Keratinocyte (primary cell): ENCODE data around the gene SKIC3. TPM values are rescaled to one million over a fixed set of nuclear protein-coding genes. Genes with fewer than 3 reads are reported as not detected.

Experiments
- DNase-seq: peaks from one replicate; pipeline ENCODE4 v3.0.0-alpha.2; 2011; ENCODE audit warnings: low read depth, missing footprints, low spot score
- FAIRE-seq: peaks from 2 replicates; lab custom pipeline; 2011; peaks lifted over from hg19 to GRCh38; lab: Jason Lieb, UNC
- H2AFZ ChIP-seq: 2 replicates; pipeline ENCODE4 v1.6.0; 2012; ENCODE audit warnings: low read length, control low read depth, inconsistent platforms; ENCODE audit not compliant: control insufficient read depth
- H3K27ac ChIP-seq: 2 replicates; pipeline ENCODE4 v1.5.1; 2011; ENCODE audit warnings: low read length; ENCODE audit not compliant: control insufficient read depth, insufficient read depth
- H3K27me3 ChIP-seq: 3 replicates; pipeline ENCODE4 v1.6.0; 2011; ENCODE audit warnings: low read length; ENCODE audit not compliant: control insufficient read depth, insufficient read depth; ENCODE audit errors: extremely low read depth
- H3K36me3 ChIP-seq, 2 experiments: 2 replicates in 1 of 2; 3 replicates in 1 of 2; pipeline ENCODE4 v1.5.1; 2011; ENCODE audit warnings: low read length in 2 of 2, mild to moderate bottlenecking in 1 of 2; ENCODE audit not compliant: control insufficient read depth in 2 of 2, insufficient read depth in 2 of 2; ENCODE audit errors: extremely low read depth in 1 of 2
- H3K4me1 ChIP-seq: 3 replicates; pipeline ENCODE4 v1.5.1; 2011; ENCODE audit warnings: low read length; ENCODE audit not compliant: control insufficient read depth, insufficient read depth; ENCODE audit errors: extremely low read depth
- H3K4me2 ChIP-seq: 3 replicates; pipeline ENCODE4 v1.6.0; 2011; ENCODE audit warnings: low read depth, low read length; ENCODE audit not compliant: control insufficient read depth, insufficient read depth; ENCODE audit errors: extremely low read depth
- H3K4me3 ChIP-seq, 3 experiments: fragments of 200-600 bp in 1 of 3; sonication (generic) in 1 of 3; 2 replicates in 2 of 3; 3 replicates in 1 of 3; pipeline ENCODE4 v1.5.1; 2011 to 2016; ENCODE audit warnings: low read length in 3 of 3, mild to moderate bottlenecking in 3 of 3, control low read depth in 2 of 3, inconsistent platforms in 1 of 3, low read depth in 1 of 3, mixed read lengths in 1 of 3, mixed run types in 1 of 3, moderate library complexity in 1 of 3; ENCODE audit not compliant: control insufficient read depth in 2 of 3, insufficient read depth in 2 of 3; ENCODE audit errors: extremely low read depth in 1 of 3
- H3K79me2 ChIP-seq: 2 replicates; pipeline ENCODE4 v1.6.0; 2012; ENCODE audit warnings: low read length; ENCODE audit not compliant: control insufficient read depth, insufficient read depth
- H3K9ac ChIP-seq: 3 replicates; pipeline ENCODE4 v1.6.0; 2011; ENCODE audit warnings: low read length; ENCODE audit not compliant: control insufficient read depth, insufficient read depth; ENCODE audit errors: extremely low read depth
- H3K9me1 ChIP-seq: 3 replicates; pipeline ENCODE4 v1.6.0; 2011; ENCODE audit warnings: low read length; ENCODE audit not compliant: control insufficient read depth, insufficient read depth; ENCODE audit errors: extremely low read depth
- H3K9me3 ChIP-seq: 2 replicates; pipeline ENCODE4 v1.5.1; 2012; ENCODE audit warnings: low read depth, low read length; ENCODE audit not compliant: control insufficient read depth
- H4K20me1 ChIP-seq: 3 replicates; pipeline ENCODE4 v1.6.0; 2011; ENCODE audit warnings: low read length; ENCODE audit not compliant: control insufficient read depth, insufficient read depth; ENCODE audit errors: extremely low read depth
- CTCF ChIP-seq, 3 experiments: IDR thresholded peaks in 1 of 3; conservative IDR thresholded peaks in 1 of 3; optimal IDR thresholded peaks in 1 of 3; 2 replicates in 2 of 3; 3 replicates in 1 of 3; pipeline versions ENCODE3 to v1.5.1; 2011; ENCODE audit warnings: low read length in 3 of 3, mild to moderate bottlenecking in 3 of 3, moderate library complexity in 2 of 3, control low read depth in 1 of 3, inconsistent platforms in 1 of 3; ENCODE audit not compliant: insufficient read depth in 2 of 3; ENCODE audit errors: extremely low read depth in 1 of 3
- EZH2 ChIP-seq: IDR thresholded peaks from one replicate; pipeline ENCODE4 v1.6.1; 2012; ENCODE audit warnings: inconsistent platforms, mild to moderate bottlenecking, low read length, moderate library complexity
- dilution Hi-C: fragments of 300-500 bp; cut with MboI; formaldehyde crosslinking; loops from one replicate; pipeline ENCODE4 v1.7.0; 2020; ENCODE audit warnings: low sequenced_read_pairs; ENCODE audit not compliant: extremely low pct_ligation_motif_present
- polyA plus RNA-seq, 5 experiments: library from polyadenylated mRNA; depleted of rRNA in 3 of 5; stranded (reverse) in 3 of 5; stranded (forward) in 1 of 5; unstranded in 1 of 5; fragments of >200 nt; gene quantifications; 1 replicate in 1 of 5; 2 replicates in 3 of 5; 3 replicates in 1 of 5; pipeline versions ENCODE4 v1.2.1 to v1.2.3, GENCODE V29; 2011 to 2012; ENCODE audit warnings: missing spikeins in 2 of 5, low read depth in 1 of 5, low replicate concordance in 1 of 5

Gene SKIC3
- polyA plus RNA-seq, 1 donor (not counting 4 experiments of a cell fraction or from before 2014, with no cell fraction given) = 63.8 TPM

- TF ChIP-seq CTCF (optimal IDR thresholded peaks at IDR 0.05 in 1 of 3, IDR thresholded peaks at IDR 0.05 in 1 of 3, conservative IDR thresholded peaks at IDR 0.05 in 1 of 3; ENCODE audit: extremely low read depth in 1 of 3, insufficient read depth in 2 of 3, low read length in 3 of 3) = no peak
- no peak for TF ChIP-seq EZH2
- Histone ChIP-seq H3K4me3 (no peak overlapping the region), H3K9me1 (no peaks in the 10 kb centered on the region), H3K27ac (no peak overlapping the region), H3K27me3 (no peaks in the 10 kb centered on the region), H3K9me3 (no peaks in the 10 kb centered on the region), H2AFZ (no peak overlapping the region), H4K20me1 (no peaks in the 10 kb centered on the region), H3K9ac (no peak overlapping the region), H3K36me3 (peaks cover 12 to 17% of the 10 kb centered on the region in 2 experiments), H3K4me1 (no peaks in the 10 kb centered on the region), H3K4me2 (no peak overlapping the region), H3K79me2 (no peaks in the 10 kb centered on the region)
- dilution Hi-C loops = no loop called here
- FAIRE-seq (no peak), DNase-seq (no peak)
Observed at GRCh38 chr5:95528565-95528964, 26.2 kb downstream of the SKIC3 start.

- H3K4me1 ChIP-seq = no peaks in the 10 kb centered on the region
- dilution Hi-C loops = no loop called here
- no peak overlapping the region for H3K9ac ChIP-seq
- H3K79me2 ChIP-seq = no peaks in the 10 kb centered on the region
- no peak overlapping the region for H3K4me3 ChIP-seq
- peaks cover 14 to 20% of the 10 kb centered on the region in 2 experiments for H3K36me3 ChIP-seq
- no peak for FAIRE-seq
- no peak for TF ChIP-seq CTCF (optimal IDR thresholded peaks at IDR 0.05 in 1 of 3, IDR thresholded peaks at IDR 0.05 in 1 of 3, conservative IDR thresholded peaks at IDR 0.05 in 1 of 3; ENCODE audit: extremely low read depth in 1 of 3, insufficient read depth in 2 of 3, low read length in 3 of 3)
- H3K4me2 ChIP-seq = no peak overlapping the region
- H3K9me3 ChIP-seq = no peaks in the 10 kb centered on the region
- no peak overlapping the region for H3K27ac ChIP-seq
- no peaks in the 10 kb centered on the region for H4K20me1 ChIP-seq
- no peak for DNase-seq
- no peaks in the 10 kb centered on the region for H3K27me3 ChIP-seq
- H2AFZ ChIP-seq = no peak overlapping the region
- H3K9me1 ChIP-seq = no peaks in the 10 kb centered on the region
Observed at GRCh38 chr5:95526871-95527270, 27.9 kb downstream of the SKIC3 start.
